Testis (tissue), 2 donors: ENCODE measurements around the gene C16orf78.

Source experiments
- CTCF ChIP-seq, 3 experiments: fragments of 450-650 bp in 2 of 3; fragments of 200-600 bp in 1 of 3; sonication (generic) in 1 of 3; IDR thresholded peaks; one replicate each; pipeline ENCODE4 v1.5.1; 2016 to 2019; ENCODE audit warnings: antibody characterized with exemption in 3 of 3, mild to moderate bottlenecking in 2 of 3, moderate library complexity in 1 of 3
- POLR2A ChIP-seq: fragments of 450-650 bp; IDR thresholded peaks from one replicate; pipeline ENCODE4 v1.6.1; 2017; ENCODE audit warnings: antibody characterized with exemption, mild to moderate bottlenecking, moderate library complexity

- TF ChIP-seq CTCF (IDR thresholded peaks at IDR 0.05): no peak
- no peak for TF ChIP-seq POLR2A
Measured at GRCh38 chr16:49347476-49347875, 26.1 kb upstream of the C16orf78 start.
